HUES6 (cell line): ENCODE data around the gene PANK3.
"Not testable (repeated sequence)": the region's sequence is repeated elsewhere in the genome, so short reads cannot be mapped to it uniquely, and the experiment has no call there.

ENCODE experiments used
- H3K27ac ChIP-seq: 2 replicates; pipeline ENCODE4 v1.7.0; 2013; ENCODE audit warnings: low read depth, mild to moderate bottlenecking, low read length, inconsistent platforms
- H3K27me3 ChIP-seq: 2 replicates; pipeline ENCODE4 v1.6.1; 2013; ENCODE audit warnings: low read length; ENCODE audit not compliant: control insufficient read depth, insufficient read depth
- H3K36me3 ChIP-seq: 2 replicates; pipeline ENCODE4 v1.6.1; 2013; ENCODE audit warnings: low read length; ENCODE audit not compliant: control insufficient read depth, insufficient read depth
- H3K4me1 ChIP-seq: 2 replicates; pipeline ENCODE4 v1.6.1; 2013; ENCODE audit warnings: low read length; ENCODE audit not compliant: control insufficient read depth, insufficient read depth
- H3K4me3 ChIP-seq: 2 replicates; pipeline ENCODE4 v1.5.1; 2013; ENCODE audit warnings: low read depth, low read length
- H3K9ac ChIP-seq: one replicate; pipeline ENCODE4 v1.6.1; 2013; ENCODE audit warnings: mild to moderate bottlenecking, low read length
- H3K9me3 ChIP-seq: 2 replicates; pipeline ENCODE4 v1.6.1; 2013; ENCODE audit warnings: low read depth, low read length; ENCODE audit not compliant: control insufficient read depth, insufficient read depth

Gene PANK3

DNA sequence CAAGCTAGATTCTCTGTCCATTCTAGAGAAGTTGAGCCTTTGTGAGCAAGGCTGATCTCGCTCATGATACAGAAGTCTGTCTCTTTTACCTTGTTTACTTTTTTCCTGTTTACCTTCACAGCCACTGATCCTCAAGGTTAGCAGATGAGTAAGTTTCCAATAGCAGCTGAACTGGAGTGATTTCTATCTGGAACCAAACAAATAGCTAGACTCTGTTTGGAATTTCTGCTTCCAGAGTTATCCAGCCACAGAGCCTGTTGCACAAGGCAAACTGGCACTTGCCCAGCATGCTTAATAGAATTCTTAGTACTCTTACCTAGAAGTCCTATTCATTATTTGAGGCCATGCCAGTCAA lies 12.8 kb upstream of the PANK3 start:
- Histone ChIP-seq H3K9me3 (no peaks in the 10 kb centered on the region), H3K36me3 (no peaks in the 10 kb centered on the region), H3K9ac (no peak overlapping the region), H3K27me3 (peaks cover 2% of the 10 kb centered on the region; the same call in 1 of the 2 replicates), H3K4me3 (no peak overlapping the region), H3K27ac (no peak overlapping the region), H3K4me1 (no peaks in the 10 kb centered on the region)

DNA sequence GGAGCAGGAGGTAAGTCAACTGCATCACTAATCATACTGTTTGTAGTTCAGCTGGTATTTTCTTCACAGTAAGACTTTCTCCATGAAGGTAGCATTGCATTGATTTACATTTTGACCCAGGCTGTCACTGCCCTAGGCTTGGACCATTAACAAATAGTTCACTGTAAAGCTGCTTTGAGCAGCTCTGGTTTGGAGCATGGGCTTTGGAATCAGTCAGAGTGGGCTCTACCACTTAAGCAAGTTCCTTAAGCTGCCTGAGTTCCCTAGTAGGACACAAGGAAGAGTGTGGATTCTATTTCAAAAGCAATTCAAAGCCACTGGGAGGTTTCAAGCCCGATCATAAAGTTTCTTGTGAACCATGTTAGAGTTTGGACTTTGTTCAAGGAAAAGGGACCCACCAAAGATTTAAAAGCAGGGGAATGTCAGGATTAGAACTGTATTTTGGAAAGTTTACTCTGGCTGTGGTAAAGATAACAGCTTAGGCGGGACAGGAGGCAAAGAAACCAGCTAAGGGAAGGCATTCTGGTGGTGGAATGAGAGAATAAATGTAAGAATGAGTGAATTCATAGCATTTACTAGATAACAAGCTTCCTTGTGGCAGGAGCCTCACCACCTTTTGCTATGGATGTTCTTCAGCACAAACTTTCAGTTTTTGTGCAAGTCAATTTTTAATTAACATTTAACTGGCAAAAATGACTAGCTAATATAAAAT lies 12.3 kb upstream of the PANK3 start:
- Histone ChIP-seq H3K4me1 (no peaks in the 10 kb centered on the region), H3K4me3 (no peak overlapping the region), H3K36me3 (no peaks in the 10 kb centered on the region), H3K9me3 (no peaks in the 10 kb centered on the region), H3K27me3 (no peaks in the 10 kb centered on the region), H3K27ac (no peak overlapping the region), H3K9ac (no peak overlapping the region)

DNA sequence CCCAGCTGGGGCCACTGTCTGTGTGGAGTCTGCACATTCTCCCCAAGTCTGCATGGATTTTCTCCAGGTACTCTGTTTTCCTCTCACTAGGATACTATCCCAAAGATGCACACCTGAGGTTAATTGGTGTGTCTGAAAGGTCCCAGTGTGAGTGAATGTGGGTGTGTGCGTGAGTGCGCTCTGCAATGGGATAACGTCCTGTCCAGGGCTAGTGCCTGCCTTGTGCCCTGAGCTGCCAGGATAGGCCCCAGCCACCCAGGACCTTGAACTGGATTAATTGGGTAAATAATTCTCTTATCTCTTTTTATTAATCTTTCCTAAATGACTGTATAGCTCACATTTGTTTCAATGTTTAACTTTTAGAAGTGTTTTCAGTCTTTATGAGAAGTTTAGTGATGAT lies 11.5 kb upstream of the PANK3 start:
- Histone ChIP-seq H3K4me1 (no peaks in the 10 kb centered on the region), H3K27me3 (no peaks in the 10 kb centered on the region), H3K36me3 (no peaks in the 10 kb centered on the region), H3K9ac (no peak overlapping the region), H3K4me3 (no peak overlapping the region), H3K9me3 (no peaks in the 10 kb centered on the region), H3K27ac (no peak overlapping the region)

DNA sequence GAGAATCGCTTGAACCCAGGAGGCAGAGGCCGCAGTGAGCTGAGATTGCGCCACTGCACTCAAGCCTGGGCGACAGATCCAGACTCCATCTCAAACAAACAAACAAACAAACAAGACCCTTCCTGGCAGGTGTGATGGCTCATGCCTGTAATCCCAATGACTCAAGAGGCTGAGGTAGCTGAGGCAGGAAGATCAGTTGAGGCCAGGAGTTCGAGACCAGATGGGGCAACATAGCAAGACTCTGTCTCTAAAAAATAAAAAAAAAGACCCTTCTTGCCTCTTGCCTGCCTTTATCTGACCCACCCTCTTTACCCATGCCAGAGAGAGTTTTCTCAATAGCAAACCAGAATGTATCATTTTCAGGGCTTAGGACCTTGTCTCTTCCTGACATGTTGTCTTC lies 8.8 kb upstream of the PANK3 start:
- H3K9me3 ChIP-seq, result no peaks in the 10 kb centered on the region
- no peaks in the 10 kb centered on the region for H3K36me3 ChIP-seq
- H3K27me3 ChIP-seq, result no peaks in the 10 kb centered on the region
- no peak overlapping the region for H3K9ac ChIP-seq
- H3K4me1 ChIP-seq, result no peaks in the 10 kb centered on the region
- no peak overlapping the region for H3K27ac ChIP-seq
- H3K4me3 ChIP-seq, result no peak overlapping the region

DNA sequence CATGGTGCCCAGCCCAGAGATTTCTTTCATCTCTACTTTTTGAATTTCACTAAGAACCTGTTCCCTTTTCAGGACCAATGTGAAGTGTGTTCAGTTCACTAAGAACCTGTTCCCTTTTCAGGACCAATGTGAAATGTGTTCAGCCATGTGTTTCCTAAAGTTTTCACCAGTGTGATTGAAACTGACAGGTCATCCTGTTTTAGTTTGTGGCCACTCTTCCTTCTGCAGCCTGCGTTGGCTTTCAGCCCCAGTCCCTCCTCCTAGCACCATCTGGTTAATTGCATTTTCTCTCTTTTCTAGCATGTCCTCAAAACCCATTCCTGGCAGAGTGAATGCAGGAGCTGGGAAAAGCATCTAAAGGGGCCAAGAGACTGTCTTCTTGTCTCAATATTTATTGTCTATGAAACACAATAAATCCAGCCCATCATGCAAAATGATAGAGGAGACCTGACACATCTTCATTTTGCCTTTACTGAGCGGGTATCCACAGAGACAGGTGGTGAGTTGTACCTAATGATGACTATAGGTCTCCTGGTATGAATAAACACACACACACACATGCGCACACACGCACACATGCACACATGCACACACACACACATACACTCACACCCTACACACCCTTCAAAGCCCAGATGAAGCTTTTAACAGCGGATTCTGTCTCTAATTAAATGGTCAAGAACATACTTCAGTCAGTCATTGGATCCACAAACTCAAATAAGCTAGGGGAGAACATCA lies 6.1 kb upstream of the PANK3 start:
- H3K9me3 ChIP-seq, result no peaks in the 10 kb centered on the region
- H3K27me3 ChIP-seq, result no peaks in the 10 kb centered on the region
- H3K9ac ChIP-seq, result no peak overlapping the region
- H3K4me1 ChIP-seq, result peaks cover 5% of the 10 kb centered on the region
- no peak overlapping the region for H3K27ac ChIP-seq
- no peak overlapping the region for H3K4me3 ChIP-seq
- H3K36me3 ChIP-seq, result no peaks in the 10 kb centered on the region

DNA sequence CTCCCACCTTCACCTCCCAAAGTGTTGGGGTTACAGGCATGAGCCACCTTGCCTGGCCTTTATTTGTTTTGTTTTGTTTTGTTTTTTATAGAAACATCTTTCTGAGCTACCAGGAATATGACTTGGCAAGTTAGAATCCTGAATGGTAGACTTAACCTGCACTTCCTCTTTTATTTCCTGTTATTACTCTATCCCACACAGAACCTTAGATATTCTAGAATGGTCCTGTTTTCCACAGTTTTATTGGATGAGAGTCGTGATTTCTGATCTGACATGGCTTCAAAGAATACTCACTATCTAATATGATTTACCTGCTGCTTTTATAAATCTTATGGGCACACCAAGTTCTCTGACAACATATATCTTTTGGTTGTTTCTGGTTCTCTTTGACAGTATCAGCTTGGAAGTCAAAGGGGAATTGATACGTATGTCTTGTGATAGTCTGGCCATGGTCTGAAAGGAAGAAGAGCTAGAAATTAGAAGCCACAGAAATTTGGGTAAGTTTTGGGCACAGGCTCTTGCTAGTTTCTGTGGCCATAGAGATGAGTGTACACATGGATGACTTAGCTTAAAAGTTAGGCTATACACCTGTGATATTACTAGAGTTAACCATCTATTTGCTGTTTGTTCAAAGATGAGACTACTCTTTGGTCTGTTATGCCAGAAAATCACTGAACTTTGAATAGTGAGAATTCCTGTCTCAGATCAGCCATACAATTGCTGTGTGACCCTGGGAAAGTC lies 4.7 kb upstream of the PANK3 start:
- Histone ChIP-seq H3K27me3 (no peaks in the 10 kb centered on the region), H3K27ac (no peak overlapping the region), H3K9me3 (no peaks in the 10 kb centered on the region), H3K9ac (no peak overlapping the region), H3K4me3 (no peak overlapping the region), H3K36me3 (no peaks in the 10 kb centered on the region), H3K4me1 (peaks cover 9% of the 10 kb centered on the region)

DNA sequence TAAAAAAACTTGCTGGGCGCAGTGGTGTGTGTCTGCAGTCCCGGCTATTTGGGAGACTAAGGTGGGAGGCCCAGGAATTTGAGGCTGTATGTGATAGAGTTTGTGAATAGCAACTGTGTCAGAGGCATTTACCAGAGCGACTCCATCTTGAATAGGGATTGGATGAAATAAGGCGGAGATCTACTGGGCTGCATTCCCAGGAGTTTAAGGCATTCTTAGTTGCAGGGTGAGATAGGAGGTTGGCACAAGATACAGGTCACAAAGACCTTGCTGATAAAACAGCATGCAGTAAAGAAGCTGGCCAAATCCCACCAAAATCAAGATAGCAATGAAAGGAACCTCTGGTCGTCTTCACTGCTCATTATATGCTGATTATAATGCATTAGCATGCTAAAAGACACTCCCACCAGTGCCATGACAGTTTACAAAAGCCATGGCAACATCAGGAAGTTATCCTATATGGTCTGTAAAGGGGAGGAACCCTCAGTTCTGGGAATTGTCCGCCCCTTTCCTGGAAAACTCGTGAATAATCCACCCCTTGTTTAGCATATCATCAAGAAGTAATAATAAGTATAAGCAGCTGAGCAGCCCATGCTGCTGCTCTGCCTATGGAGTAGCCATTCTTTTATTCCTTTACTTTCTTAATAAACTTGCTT lies 1.8 kb upstream of the PANK3 start:
- Histone ChIP-seq H3K27ac (0 out of 2 replicates have a peak overlapping the region, but pooled peaks have one; percentile 71), H3K4me1 (peaks cover 15% of the 10 kb centered on the region)
- H3K4me3 ChIP-seq, H3K36me3 ChIP-seq, H3K9ac ChIP-seq, H3K27me3 ChIP-seq, H3K9me3 ChIP-seq: not testable (repeated sequence)

DNA sequence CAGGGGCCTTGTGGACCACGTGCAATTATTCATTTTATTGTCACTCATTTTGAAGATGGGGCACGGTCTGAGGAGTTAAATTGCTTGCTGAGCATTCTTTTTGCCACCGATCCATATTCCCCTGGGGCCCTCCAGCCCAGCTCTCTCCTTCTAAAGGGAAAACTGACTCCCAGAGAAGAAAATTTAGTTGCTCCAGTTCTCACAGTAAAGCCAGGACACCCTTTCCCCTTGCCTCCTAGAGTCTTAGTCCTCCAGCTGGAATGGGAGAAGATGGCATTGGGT lies 1.0 kb upstream of the PANK3 start:
- Histone ChIP-seq H3K4me1 (peaks cover 20% of the 10 kb centered on the region), H3K4me3 (peak overlapping the region; percentile 59), H3K36me3 (peaks cover 5% of the 10 kb centered on the region; the same call in 1 of the 2 replicates), H3K27ac (peak overlapping the region; percentile 71; the same call in 1 of the 2 replicates), H3K27me3 (no peaks in the 10 kb centered on the region), H3K9me3 (no peaks in the 10 kb centered on the region), H3K9ac (peak overlapping the region; percentile 70)

DNA sequence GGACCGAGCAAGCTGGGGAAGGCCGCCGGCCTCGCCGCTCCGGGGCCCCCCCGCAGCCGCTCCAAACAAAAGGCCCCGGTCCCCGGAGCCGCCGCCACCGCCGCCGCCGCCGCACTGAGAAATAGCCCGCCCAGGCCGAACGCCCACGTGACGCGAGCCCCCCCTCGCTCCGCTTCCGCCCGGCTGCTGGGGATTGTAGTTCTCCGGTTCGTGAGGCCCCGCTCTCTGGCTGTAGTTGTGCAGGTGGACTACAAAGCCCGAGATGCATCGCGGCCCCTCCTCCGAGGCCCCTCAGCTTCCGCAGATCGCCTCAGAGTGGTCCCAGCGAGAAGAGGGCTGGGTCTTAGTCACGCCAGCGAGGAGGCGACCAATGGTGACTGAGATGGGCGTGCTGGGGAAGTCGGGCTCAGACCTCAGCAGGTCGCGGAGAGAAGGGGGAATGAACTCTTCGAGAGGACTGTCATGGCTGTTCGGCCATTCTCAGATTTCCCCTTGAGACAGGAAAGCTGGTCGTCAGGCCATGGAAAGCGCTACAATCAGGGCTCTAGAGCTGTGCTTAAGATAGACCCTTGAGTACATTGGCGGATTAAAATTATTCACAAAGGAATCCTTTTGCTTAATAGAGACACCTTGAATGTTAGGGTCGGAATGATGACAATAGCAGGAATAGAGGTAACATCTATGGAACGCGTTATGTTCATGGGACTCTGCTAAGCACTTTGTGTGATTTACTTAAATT lies 489 bp upstream of the PANK3 start:
- peak overlapping the region; percentile 95 for H3K9ac ChIP-seq
- H3K4me1 ChIP-seq, result peaks cover 20% of the 10 kb centered on the region
- peak overlapping the region; percentile 89; the same call in 1 of the 2 replicates for H3K27ac ChIP-seq

DNA sequence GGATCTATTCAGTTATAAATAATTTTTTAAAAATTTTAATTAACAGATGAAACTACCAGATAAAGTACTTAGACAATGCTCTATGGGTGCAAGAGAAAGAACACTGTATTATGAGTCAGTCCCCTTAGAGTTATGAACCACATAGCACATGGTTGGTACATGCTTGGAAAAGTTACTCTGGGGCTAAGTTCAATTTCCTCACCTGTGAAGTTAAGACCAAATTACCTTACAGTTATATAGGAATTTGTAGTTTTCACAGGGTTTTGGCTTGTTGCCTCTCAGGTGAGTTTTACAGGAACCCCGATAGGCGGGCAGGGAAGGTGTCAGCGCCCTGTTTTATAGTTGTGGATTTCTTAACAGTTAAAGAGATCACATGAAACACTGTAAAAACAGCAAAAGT lies 1.2 kb downstream of the PANK3 start:
- H3K27me3 ChIP-seq, result no peaks in the 10 kb centered on the region
- peaks cover 20% of the 10 kb centered on the region for H3K4me1 ChIP-seq
- H3K9ac ChIP-seq, result peak overlapping the region; percentile 95
- H3K9me3 ChIP-seq, result no peaks in the 10 kb centered on the region; the same call in 1 of the 2 replicates
- peaks cover 13% of the 10 kb centered on the region; the same call in 1 of the 2 replicates for H3K36me3 ChIP-seq
- no peak overlapping the region for H3K27ac ChIP-seq
- peak overlapping the region; percentile 99 for H3K4me3 ChIP-seq

More for the DNA sequence above, 489 bp upstream of the PANK3 start:
- Histone ChIP-seq H3K27me3 (no peaks in the 10 kb centered on the region), H3K9me3 (no peaks in the 10 kb centered on the region; the same call in 1 of the 2 replicates), H3K36me3 (peaks cover 10% of the 10 kb centered on the region; the same call in 1 of the 2 replicates), H3K4me3 (peak overlapping the region; percentile 99)
